HL-60 (cell line): ENCODE measurements around the gene CHST11.

Experiments used
- DNase-seq, 2 experiments: peaks; one replicate each; pipeline ENCODE4 v3.0.0-alpha.2; 2010 to 2020; ENCODE audit warnings: low read depth in 1 of 2, low spot score in 1 of 2
- H3K27ac ChIP-seq: fragments of 250-450 bp; sonication (Bioruptor Pico); replicated peaks from 2 replicates; pipeline ENCODE4 v1.5.1; 2020; ENCODE audit warnings: mild to moderate bottlenecking, moderate library complexity
- H3K27me3 ChIP-seq: fragments of 250-450 bp; sonication (Bioruptor Pico); 2 replicates; pipeline ENCODE4 v1.5.1; 2021; ENCODE audit warnings: mild to moderate bottlenecking, moderate library complexity; ENCODE audit not compliant: insufficient read depth, poor library complexity, severe bottlenecking
- H3K4me3 ChIP-seq: replicated peaks from 2 replicates; pipeline ENCODE4 v1.5.1; 2011; ENCODE audit warnings: mild to moderate bottlenecking, control low read depth, low read length; ENCODE audit not compliant: insufficient read depth
- CTCF ChIP-seq: IDR thresholded peaks from one replicate; pipeline ENCODE4 v1.5.1; 2011; ENCODE audit warnings: low read length, control low read depth, inconsistent platforms; ENCODE audit not compliant: insufficient read depth
- GABPA ChIP-seq: IDR thresholded peaks from 2 replicates; pipeline ENCODE4 v1.6.1; 2012; ENCODE audit warnings: low read depth
- POLR2AphosphoS5 ChIP-seq: IDR thresholded peaks from 2 replicates; pipeline ENCODE4 v1.6.1; 2012; ENCODE audit warnings: low read depth
- REST ChIP-seq: IDR thresholded peaks from 2 replicates; pipeline ENCODE4 v1.6.1; 2012; ENCODE audit warnings: low read depth; ENCODE audit not compliant: insufficient replicate concordance
- SPI1 ChIP-seq: IDR thresholded peaks from 2 replicates; pipeline ENCODE4 v1.6.1; 2012; ENCODE audit warnings: low read depth, mild to moderate bottlenecking, borderline replicate concordance

Gene CHST11

GRCh38 chr12:104585448-104586055 lies 128.8 kb downstream of the CHST11 start:
- Histone ChIP-seq H3K4me3 (no peak overlapping the region), H3K27me3 (no peaks in the 10 kb centered on the region), H3K27ac (no peak overlapping the region)
- DNase-seq, result no peak
- TF ChIP-seq GABPA, result no peak
- TF ChIP-seq REST, result no peak
- TF ChIP-seq POLR2AphosphoS5, result no peak
- no peak for TF ChIP-seq CTCF
- TF ChIP-seq SPI1, result no peak

- no peaks in the 10 kb centered on the region for H3K27me3 ChIP-seq
- H3K4me3 ChIP-seq, result no peak overlapping the region
- TF ChIP-seq GABPA, result no peak
- TF ChIP-seq CTCF, result no peak
- no peak for TF ChIP-seq POLR2AphosphoS5
- no peak for TF ChIP-seq REST
- TF ChIP-seq SPI1, result no peak
- no peak overlapping the region for H3K27ac ChIP-seq
- no peak for DNase-seq
These were observed 129.7 kb downstream of the CHST11 start for GRCh38 chr12:104586351-104586919.

- Histone ChIP-seq H3K27ac (no peak overlapping the region), H3K4me3 (no peak overlapping the region), H3K27me3 (no peaks in the 10 kb centered on the region)
- no peak for TF ChIP-seq GABPA
- TF ChIP-seq SPI1, result no peak
- no peak for TF ChIP-seq POLR2AphosphoS5
- TF ChIP-seq REST, result no peak
- no peak for TF ChIP-seq CTCF
- no peak for DNase-seq
These were observed 131.5 kb downstream of the CHST11 start for GRCh38 chr12:104588047-104588920.
